Transverse colon (tissue), 4 donors: Measurements from ENCODE around the gene CCNY. TPM values are rescaled to one million over a fixed set of nuclear protein-coding genes. Genes with fewer than 3 reads are reported as not detected.

Source experiments
- DNase-seq: peaks from one replicate; pipeline ENCODE4 v3.0.0-alpha.2; 2019
- H3K27ac ChIP-seq, 4 donors: fragments of 200-600 bp; sonication (generic); 2 replicates each; pipeline ENCODE4 v1.5.1; 2016 to 2018; ENCODE audit warnings: inconsistent platforms in 4 of 4
- H3K27me3 ChIP-seq: fragments of 200-600 bp; sonication (generic); 2 replicates; pipeline ENCODE4 v1.5.1; 2017; ENCODE audit warnings: inconsistent platforms
- H3K36me3 ChIP-seq, 4 donors: fragments of 200-600 bp; sonication (generic); 2 replicates each; pipeline ENCODE4 v1.5.1; 2017 to 2019; ENCODE audit warnings: inconsistent platforms in 4 of 4
- H3K4me1 ChIP-seq, 4 donors: fragments of 200-600 bp; sonication (generic); 2 replicates each; pipeline ENCODE4 v1.5.1; 2017 to 2020; ENCODE audit warnings: inconsistent platforms in 4 of 4
- H3K4me3 ChIP-seq, 4 donors: fragments of 200-600 bp; sonication (generic); 1 replicate in 1 of 4; 2 replicates in 3 of 4; pipeline versions ENCODE4 v1.5.1 to v1.6.1; 2017 to 2019; ENCODE audit warnings: inconsistent platforms in 4 of 4
- H3K9me3 ChIP-seq, 2 donors: fragments of 200-600 bp; sonication (generic); 2 replicates each; pipeline ENCODE4 v1.5.1; 2017 to 2019; ENCODE audit warnings: inconsistent platforms in 2 of 2
- EP300 ChIP-seq: sonication (generic); formaldehyde crosslinking; IDR thresholded peaks from one replicate; pipeline ENCODE4 v1.6.1; 2017; ENCODE audit warnings: antibody characterized with exemption, low read depth
- POLR2A ChIP-seq: fragments of 450-650 bp; IDR thresholded peaks from one replicate; pipeline ENCODE4 v1.6.1; 2016; ENCODE audit warnings: antibody characterized with exemption, mild to moderate bottlenecking, moderate library complexity
- POLR2AphosphoS5 ChIP-seq, 3 donors: sonication (generic); formaldehyde crosslinking; IDR thresholded peaks; one replicate each; pipeline ENCODE4 v1.6.1; 2016; ENCODE audit warnings: antibody characterized with exemption in 3 of 3
- WGBS, 2 donors: methylation state at CpG; one replicate each; pipeline ENCODE4 v1.1.5; 2018; ENCODE audit warnings: low coverage in 1 of 2; 5-methylcytosine and 5-hydroxymethylcytosine counted together
- in situ Hi-C, 4 donors: fragments of 200-750 bp; cut with MboI; loops; one replicate each; pipeline versions ENCODE4 v1.15.0 to v1.15.1; 2017; ENCODE audit warnings: low sequenced_read_pairs in 3 of 4, low pct_ligation_motif_present in 1 of 4, low pct_unique_long_range_greater_than_20kb in 1 of 4
- intact Hi-C: fragments of 100-400 bp; cut with DNase I; formaldehyde crosslinking; loops from one replicate; pipeline ENCODE4 v1.15.1; 2023; ENCODE audit warnings: low total_unique reads
- total RNA-seq, 4 donors: library from RNA; depleted of rRNA; stranded (reverse); fragments of >200 nt; gene quantifications; one replicate each; pipeline ENCODE4 v1.1.0, GENCODE V29; 2016
- TF ChIP-seq, protein P1 (sequence below), 5 experiments: fragments of 200-600 bp in 3 of 5; fragments of 450-650 bp in 2 of 5; sonication (generic) in 3 of 5; IDR thresholded peaks; 1 replicate in 2 of 5; 2 replicates in 3 of 5; pipeline ENCODE4 v1.5.1; 2016 to 2017; ENCODE audit warnings: antibody characterized with exemption in 5 of 5, inconsistent platforms in 3 of 5, mild to moderate bottlenecking in 2 of 5, moderate library complexity in 1 of 5

CCNY gene
- total RNA-seq, 4 donors from 2014 or later = 19.5 to 53.9 (median 41.4) TPM

DNA sequence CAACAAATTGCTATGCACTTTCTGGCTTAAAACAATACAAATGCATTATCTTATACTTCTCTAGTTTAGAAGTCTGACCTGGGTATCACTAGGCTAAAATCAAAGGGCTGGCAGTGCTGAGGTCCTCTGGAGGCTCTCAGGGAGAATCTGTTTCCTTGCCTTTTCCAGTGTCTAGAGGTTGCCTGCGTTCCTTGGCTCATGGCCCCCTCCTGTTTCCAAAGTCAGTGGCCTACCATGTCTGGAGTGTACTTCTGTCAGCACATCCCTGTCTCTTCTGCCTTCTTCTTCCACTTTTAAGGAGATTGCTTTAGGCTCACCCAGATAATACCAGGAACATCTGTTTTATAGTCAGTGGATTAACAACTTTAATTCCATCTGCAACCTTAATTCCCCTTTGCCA lies 52.4 kb downstream of the CCNY start:
- TF ChIP-seq EP300 (no peak), POLR2AphosphoS5 (IDR thresholded peaks at IDR 0.05) (no peak), POLR2A (no peak)
- TF ChIP-seq, protein P1, sequence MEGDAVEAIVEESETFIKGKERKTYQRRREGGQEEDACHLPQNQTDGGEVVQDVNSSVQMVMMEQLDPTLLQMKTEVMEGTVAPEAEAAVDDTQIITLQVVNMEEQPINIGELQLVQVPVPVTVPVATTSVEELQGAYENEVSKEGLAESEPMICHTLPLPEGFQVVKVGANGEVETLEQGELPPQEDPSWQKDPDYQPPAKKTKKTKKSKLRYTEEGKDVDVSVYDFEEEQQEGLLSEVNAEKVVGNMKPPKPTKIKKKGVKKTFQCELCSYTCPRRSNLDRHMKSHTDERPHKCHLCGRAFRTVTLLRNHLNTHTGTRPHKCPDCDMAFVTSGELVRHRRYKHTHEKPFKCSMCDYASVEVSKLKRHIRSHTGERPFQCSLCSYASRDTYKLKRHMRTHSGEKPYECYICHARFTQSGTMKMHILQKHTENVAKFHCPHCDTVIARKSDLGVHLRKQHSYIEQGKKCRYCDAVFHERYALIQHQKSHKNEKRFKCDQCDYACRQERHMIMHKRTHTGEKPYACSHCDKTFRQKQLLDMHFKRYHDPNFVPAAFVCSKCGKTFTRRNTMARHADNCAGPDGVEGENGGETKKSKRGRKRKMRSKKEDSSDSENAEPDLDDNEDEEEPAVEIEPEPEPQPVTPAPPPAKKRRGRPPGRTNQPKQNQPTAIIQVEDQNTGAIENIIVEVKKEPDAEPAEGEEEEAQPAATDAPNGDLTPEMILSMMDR (IDR thresholded peaks at IDR 0.05) = no peak
- no peak overlapping the region for H3K4me3 ChIP-seq

DNA sequence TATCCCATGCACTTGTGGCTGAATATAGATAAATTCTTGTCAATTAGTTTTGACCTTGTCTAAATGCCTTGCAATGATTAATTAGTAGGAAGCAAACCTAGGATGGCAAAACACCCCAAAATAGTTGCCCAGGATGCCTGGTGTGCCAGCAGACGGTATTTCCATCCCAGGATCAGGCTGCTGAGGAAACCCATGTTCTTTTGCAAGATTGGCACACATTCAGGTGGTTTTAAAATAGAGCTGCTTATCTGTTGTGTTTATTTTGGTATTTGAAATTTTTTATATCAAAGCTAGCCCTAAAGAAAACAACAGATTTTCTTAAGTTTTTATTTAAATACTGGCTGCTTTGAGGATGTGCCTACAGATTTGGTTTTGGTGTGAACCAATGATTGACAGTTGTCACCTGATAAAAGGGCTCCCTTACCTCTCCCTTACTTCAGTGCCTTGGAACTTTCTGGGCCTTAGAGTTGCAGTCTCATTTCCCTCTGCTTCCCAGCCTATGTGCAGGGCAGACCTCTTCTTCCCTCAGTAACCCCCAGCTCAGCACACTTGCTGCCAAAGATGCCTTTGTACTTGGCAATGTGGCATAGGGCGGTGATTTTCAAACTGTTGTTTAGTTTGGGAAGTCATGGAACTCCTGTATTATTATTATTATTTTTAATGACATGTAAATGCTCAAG lies 54.0 kb downstream of the CCNY start:
- no peak overlapping the region for H3K4me3 ChIP-seq
- H3K27ac ChIP-seq = no peak overlapping the region
- peaks cover 0 to 5% of the 10 kb centered on the region in 2 donors for H3K9me3 ChIP-seq
- peaks cover 0 to 29% (median 10%) of the 10 kb centered on the region in 4 donors for H3K4me1 ChIP-seq
- in situ Hi-C loops (no loop called here), intact Hi-C loops (no loop called here)
- WGBS, 2 donors = 89 to 90% methylated on average over 2 of the region's 2 CpGs
- TF ChIP-seq EP300 (no peak), POLR2A (no peak), POLR2AphosphoS5 (IDR thresholded peaks at IDR 0.05) (no peak)
- TF ChIP-seq, protein P1 (IDR thresholded peaks at IDR 0.05) = no peak
- no peak for DNase-seq
- H3K27me3 ChIP-seq = no peaks in the 10 kb centered on the region
- no peaks in the 10 kb centered on the region for H3K36me3 ChIP-seq

More for the DNA sequence above, 52.4 kb downstream of the CCNY start:
- no peaks in the 10 kb centered on the region for H3K27me3 ChIP-seq
- H3K4me1 ChIP-seq = peaks cover 0 to 17% (median 11%) of the 10 kb centered on the region in 4 donors
- H3K27ac ChIP-seq = no peak overlapping the region
- DNase-seq = no peak
- no peaks in the 10 kb centered on the region for H3K36me3 ChIP-seq
- in situ Hi-C loops (no loop called here), intact Hi-C loops (no loop called here)
- H3K9me3 ChIP-seq = peaks cover 0 to 5% of the 10 kb centered on the region in 2 donors
- 95% methylated on average over 1 of the region's 1 CpG; no CpG with 5 or more reads in 1 of the 2 donors for WGBS, 2 donors

DNA sequence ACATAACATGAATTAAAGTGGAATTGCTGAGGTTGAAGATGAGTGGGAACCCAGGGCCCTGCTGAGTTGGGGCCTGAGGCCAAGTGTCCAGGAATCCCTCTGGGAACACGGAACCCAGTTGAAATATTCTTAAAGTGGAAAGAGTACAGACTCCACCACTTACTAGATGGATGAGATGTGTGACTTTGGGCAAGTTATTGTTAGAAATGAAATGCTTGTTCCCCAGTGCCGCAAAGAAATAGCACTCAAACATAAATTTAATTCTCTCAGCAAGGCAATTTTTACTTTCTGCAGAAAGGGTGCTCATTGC lies 54.5 kb downstream of the CCNY start:
- no peak overlapping the region for H3K27ac ChIP-seq
- no peak for TF ChIP-seq POLR2A
- no peak for TF ChIP-seq EP300
- TF ChIP-seq, protein P1 (IDR thresholded peaks at IDR 0.05) = no peak
- TF ChIP-seq POLR2AphosphoS5 (IDR thresholded peaks at IDR 0.05) = no peak
- peaks cover 0 to 5% of the 10 kb centered on the region in 2 donors for H3K9me3 ChIP-seq
- intact Hi-C loops = no loop called here
- in situ Hi-C loops = no loop called here
- H3K36me3 ChIP-seq = no peaks in the 10 kb centered on the region
- 94 to 100% methylated on average over 2 of the region's 2 CpGs for WGBS, 2 donors
- DNase-seq = no peak
- H3K27me3 ChIP-seq = no peaks in the 10 kb centered on the region
- H3K4me3 ChIP-seq = no peak overlapping the region
- peaks cover 0 to 29% (median 10%) of the 10 kb centered on the region in 4 donors for H3K4me1 ChIP-seq

DNA sequence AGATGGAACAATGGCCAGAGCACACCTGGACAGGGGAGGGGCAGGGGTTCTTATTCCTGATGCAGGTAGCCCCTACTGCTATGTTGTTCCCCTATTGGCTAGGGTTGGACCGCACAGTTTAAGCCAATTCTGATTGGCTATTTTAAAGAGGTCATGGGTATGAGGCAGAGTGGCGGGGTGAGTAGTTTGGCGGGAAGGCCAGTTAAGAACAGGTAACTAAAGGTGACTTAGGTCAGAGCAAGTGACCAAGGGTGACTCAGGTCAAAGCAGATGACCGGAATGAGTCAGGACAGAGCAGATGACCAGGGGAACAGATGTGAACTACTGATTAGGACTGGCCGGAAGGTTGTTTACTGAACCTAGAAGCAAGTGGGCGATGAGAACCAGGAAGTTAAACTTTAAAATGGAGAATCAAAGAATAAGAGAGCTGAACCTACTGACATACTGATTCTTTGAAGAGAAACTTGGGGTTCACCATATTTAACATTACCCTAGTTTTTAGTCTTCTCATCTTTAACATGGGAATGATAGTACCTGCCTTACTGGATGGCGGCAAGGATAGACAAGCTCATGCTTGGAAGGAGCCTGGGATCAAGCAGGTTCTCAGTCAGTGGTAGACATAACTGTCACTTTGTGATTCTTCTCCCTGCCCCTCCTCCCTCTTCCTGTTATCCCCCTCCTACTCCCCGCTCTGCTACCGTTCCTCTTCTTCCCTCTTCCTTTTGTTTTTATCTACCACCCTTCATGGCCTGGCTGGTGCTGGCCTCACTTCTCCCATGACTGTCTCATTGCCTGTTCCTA lies 55.0 kb downstream of the CCNY start:
- 90 to 92% methylated on average over 5 to 9 of the region's 9 CpGs for WGBS, 2 donors
- Histone ChIP-seq H3K4me1 (peaks cover 0 to 29% (median 10%) of the 10 kb centered on the region in 4 donors), H3K27me3 (no peaks in the 10 kb centered on the region), H3K9me3 (peaks cover 0 to 5% of the 10 kb centered on the region in 2 donors), H3K36me3 (no peaks in the 10 kb centered on the region), H3K27ac (no peak overlapping the region), H3K4me3 (no peak overlapping the region)
- in situ Hi-C loops (no loop called here), intact Hi-C loops (no loop called here)
- DNase-seq = no peak
- TF ChIP-seq, protein P1 (IDR thresholded peaks at IDR 0.05) = no peak
- no peak for TF ChIP-seq POLR2AphosphoS5 (IDR thresholded peaks at IDR 0.05)
- TF ChIP-seq POLR2A = no peak
- TF ChIP-seq EP300 = no peak
